ENCODE measurements around the gene KIF21A.

Gene KIF21A

GRCh38 chr12:39341761-39342160 lies 101.2 kb downstream of the KIF21A start:
- Mint-ChIP-seq H3K27me3 (no peaks in the 10 kb centered on the region), H3K4me1 (ENCODE audit: low read depth in 2 of 2) (no peaks in the 10 kb centered on the region), H3K9me3 (no peaks in the 10 kb centered on the region), H3K4me3 (no peak overlapping the region), H3K27ac (peak overlapping the region in 1 of 2 donors; percentile 7), H3K36me3 (ENCODE audit: insufficient read depth) (peaks cover 23% of the 10 kb centered on the region)
- no peak for ATAC-seq (replicated peaks)
- no peak for DNase-seq

DNA sequence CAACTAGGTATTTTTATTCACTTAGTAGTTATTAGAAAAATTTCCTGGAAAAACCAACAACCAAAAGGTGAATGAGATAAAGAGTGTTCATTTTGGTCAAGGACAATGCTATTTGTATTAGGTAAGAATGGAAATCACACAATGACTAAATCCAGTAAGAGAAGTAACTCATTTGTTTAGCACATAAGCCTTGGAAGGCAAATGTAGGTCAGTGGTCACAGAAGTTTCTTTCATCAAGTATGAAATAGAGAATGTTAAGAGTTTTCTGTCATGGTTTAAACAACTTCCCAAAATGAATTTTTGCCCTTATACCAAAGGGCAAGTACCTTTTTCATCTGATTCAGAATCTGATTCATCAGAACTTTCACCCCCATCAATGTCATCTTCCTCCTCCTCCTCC lies 101.7 kb downstream of the KIF21A start:
- DNase-seq = no peak
- ATAC-seq (replicated peaks) = no peak

GRCh38 chr12:39332661-39333175 lies 110.2 kb downstream of the KIF21A start:
- ATAC-seq (replicated peaks) (no peak), DNase-seq (no peak)
- H3K27me3 Mint-ChIP-seq = no peaks in the 10 kb centered on the region
- H3K27ac Mint-ChIP-seq = peak overlapping the region; percentile 91 to 98
- H3K4me3 Mint-ChIP-seq = peak overlapping the region; percentile 76 to 77
- peaks cover 7% of the 10 kb centered on the region for H3K36me3 Mint-ChIP-seq (ENCODE audit: insufficient read depth)
- H3K4me1 Mint-ChIP-seq (ENCODE audit: low read depth in 2 of 2) = peaks cover 11 to 30% of the 10 kb centered on the region in 2 donors
- H3K9me3 Mint-ChIP-seq = no peaks in the 10 kb centered on the region

More for the DNA sequence above, 101.7 kb downstream of the KIF21A start:
- H3K4me3 Mint-ChIP-seq = no peak overlapping the region
- H3K4me1 Mint-ChIP-seq (ENCODE audit: low read depth in 2 of 2) = no peaks in the 10 kb centered on the region
- H3K27ac Mint-ChIP-seq = peak overlapping the region in 1 of 2 donors; percentile 7
- no peaks in the 10 kb centered on the region for H3K9me3 Mint-ChIP-seq
- H3K36me3 Mint-ChIP-seq (ENCODE audit: insufficient read depth) = peaks cover 21% of the 10 kb centered on the region
- H3K27me3 Mint-ChIP-seq = no peaks in the 10 kb centered on the region

DNA sequence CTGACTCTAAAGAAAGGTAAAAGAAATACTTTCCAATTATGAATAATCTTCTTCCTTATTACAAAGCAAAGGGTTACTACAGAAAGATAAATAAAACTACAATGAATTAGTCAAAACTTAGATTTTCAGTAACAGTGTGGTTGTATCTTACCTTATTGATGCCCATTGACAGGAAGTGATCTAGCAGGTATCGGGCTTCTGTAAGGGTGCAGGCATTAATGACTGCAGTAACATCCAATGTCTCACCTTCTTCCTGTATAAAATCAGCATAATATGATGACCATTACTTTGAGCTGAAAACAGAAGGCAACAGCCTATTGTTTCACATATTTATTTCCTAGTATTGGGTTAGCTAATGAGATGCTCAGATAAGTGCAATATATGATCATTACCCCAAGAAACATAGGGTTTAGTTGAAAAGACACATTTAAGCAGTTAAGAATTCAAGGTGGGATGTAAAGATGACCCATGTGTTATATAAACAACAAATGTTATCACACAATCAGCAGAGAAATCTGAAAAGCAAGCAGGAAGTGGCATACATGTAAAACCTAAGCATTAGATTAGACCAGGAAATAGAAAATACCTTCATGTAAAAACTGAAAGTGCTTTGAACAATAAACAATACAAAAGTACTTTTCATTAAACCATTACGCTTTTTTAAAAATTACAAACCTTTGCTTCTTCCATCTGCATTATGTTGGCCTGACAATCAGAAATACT lies 111.2 kb downstream of the KIF21A start:
- Mint-ChIP-seq H3K36me3 (ENCODE audit: insufficient read depth) (peaks cover 7% of the 10 kb centered on the region), H3K4me3 (peak overlapping the region; percentile 76 to 77), H3K4me1 (ENCODE audit: low read depth in 2 of 2) (peaks cover 11 to 33% of the 10 kb centered on the region in 2 donors), H3K27ac (peak overlapping the region; percentile 91 to 98), H3K9me3 (no peaks in the 10 kb centered on the region), H3K27me3 (no peaks in the 10 kb centered on the region)
- DNase-seq = no peak
- peak; percentile 86 for ATAC-seq (replicated peaks)

- peaks cover 11 to 33% of the 10 kb centered on the region in 2 donors for H3K4me1 Mint-ChIP-seq (ENCODE audit: low read depth in 2 of 2)
- H3K4me3 Mint-ChIP-seq = peak overlapping the region in 1 of 2 donors; percentile 77
- no peak for DNase-seq
- no peaks in the 10 kb centered on the region for H3K9me3 Mint-ChIP-seq
- H3K36me3 Mint-ChIP-seq (ENCODE audit: insufficient read depth) = peaks cover 10% of the 10 kb centered on the region
- H3K27ac Mint-ChIP-seq = peak overlapping the region in 1 of 2 donors; percentile 72
- no peak for ATAC-seq (replicated peaks)
- H3K27me3 Mint-ChIP-seq = no peaks in the 10 kb centered on the region
These were observed 113.0 kb downstream of the KIF21A start for GRCh38 chr12:39329876-39330275.

DNA sequence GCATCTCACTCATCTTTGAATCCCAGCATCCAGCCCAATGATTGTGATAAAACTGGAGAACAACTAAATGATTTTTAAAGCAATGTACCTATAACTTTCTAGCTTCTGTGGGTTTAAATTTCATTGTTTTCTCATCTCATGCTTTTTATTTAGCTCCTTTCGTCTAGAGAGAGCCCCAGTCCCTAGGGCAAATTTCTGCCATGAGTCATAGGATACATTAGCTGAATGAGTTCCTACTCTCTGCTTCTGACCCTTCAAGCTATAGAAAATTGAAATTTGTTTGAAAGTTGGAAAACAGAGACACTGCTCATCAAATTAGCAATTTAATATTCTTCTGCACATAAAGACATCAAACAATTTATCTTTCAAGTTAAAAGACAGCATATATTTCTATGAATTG lies 113.9 kb downstream of the KIF21A start:
- Mint-ChIP-seq H3K4me3 (peak overlapping the region in 1 of 2 donors; percentile 38), H3K4me1 (ENCODE audit: low read depth in 2 of 2) (peaks cover 11 to 33% of the 10 kb centered on the region in 2 donors), H3K27me3 (no peaks in the 10 kb centered on the region), H3K36me3 (ENCODE audit: insufficient read depth) (peaks cover 15% of the 10 kb centered on the region), H3K27ac (peak overlapping the region in 1 of 2 donors; percentile 72), H3K9me3 (no peaks in the 10 kb centered on the region)
- no peak for ATAC-seq (replicated peaks)
- DNase-seq = no peak

DNA sequence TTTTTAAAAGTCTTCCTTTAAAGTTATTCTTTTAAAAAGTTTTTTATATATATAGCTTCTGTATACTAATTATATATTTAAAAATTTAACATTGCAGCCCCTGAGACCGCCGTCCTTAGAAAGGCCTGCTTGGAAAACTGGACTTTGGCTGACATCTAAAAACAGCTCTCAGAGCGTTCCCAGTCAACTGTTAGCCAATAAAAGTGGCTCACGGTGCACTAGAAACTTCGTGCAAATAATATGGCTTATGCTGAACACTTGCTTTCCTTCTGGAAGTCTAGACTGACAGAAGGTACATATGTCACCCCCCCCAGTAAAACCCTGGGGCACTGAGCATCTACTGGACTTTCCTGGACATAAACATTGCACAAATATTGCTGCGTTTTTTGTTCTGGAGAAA lies 115.0 kb downstream of the KIF21A start:
- H3K4me3 Mint-ChIP-seq = no peak overlapping the region
- no peak for ATAC-seq (replicated peaks)
- no peaks in the 10 kb centered on the region for H3K27me3 Mint-ChIP-seq
- H3K36me3 Mint-ChIP-seq (ENCODE audit: insufficient read depth) = peaks cover 15% of the 10 kb centered on the region
- H3K9me3 Mint-ChIP-seq = no peaks in the 10 kb centered on the region
- peaks cover 11 to 33% of the 10 kb centered on the region in 2 donors for H3K4me1 Mint-ChIP-seq (ENCODE audit: low read depth in 2 of 2)
- H3K27ac Mint-ChIP-seq = peak overlapping the region in 1 of 2 donors; percentile 82
- DNase-seq = no peak

DNA sequence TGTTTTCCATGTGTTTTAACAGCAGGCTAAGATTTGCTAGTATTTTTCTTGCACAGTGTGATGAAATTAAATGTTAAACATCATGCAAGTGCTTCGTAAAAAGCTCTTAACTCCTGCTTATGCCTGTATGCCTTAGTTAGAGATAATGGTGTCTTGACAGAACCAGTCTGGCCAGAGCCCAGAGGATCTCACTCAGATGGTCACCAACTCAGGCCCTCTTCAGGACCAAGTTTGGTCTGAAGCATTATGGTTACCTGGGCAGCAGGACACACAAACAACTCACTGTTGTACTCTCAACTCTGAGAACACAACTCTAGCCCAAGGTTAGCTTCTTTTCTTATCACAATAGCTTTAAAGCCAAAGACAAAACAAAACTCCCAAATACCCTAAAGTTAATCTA lies 115.4 kb downstream of the KIF21A start:
- Mint-ChIP-seq H3K27me3 (no peaks in the 10 kb centered on the region), H3K36me3 (ENCODE audit: insufficient read depth) (peaks cover 15% of the 10 kb centered on the region), H3K9me3 (no peaks in the 10 kb centered on the region), H3K4me1 (ENCODE audit: low read depth in 2 of 2) (peaks cover 11 to 31% of the 10 kb centered on the region in 2 donors), H3K27ac (peak overlapping the region in 1 of 2 donors; percentile 82), H3K4me3 (no peak overlapping the region)
- ATAC-seq (replicated peaks) (no peak), DNase-seq (no peak)

DNA sequence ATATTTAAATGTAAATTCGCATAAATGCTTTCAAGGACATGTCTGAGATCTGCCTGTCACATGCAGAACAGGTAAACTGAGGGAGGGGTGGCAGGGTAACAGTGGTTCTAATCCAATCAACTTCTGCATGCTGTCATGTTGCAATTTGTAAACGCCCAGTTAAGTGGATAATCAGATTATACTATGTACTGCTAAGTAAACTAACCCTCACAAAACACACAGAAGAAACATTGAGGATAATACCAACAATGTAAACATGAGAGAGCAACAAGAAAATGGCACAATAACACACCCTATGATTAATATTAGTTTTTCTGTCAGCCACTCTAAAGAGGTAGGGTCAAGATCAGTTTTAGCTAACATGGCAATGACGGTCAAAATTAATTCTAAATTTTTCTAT lies 123.7 kb downstream of the KIF21A start:
- H3K27me3 Mint-ChIP-seq = no peaks in the 10 kb centered on the region
- H3K27ac Mint-ChIP-seq = no peak overlapping the region

GRCh38 chr12:39314547-39314946 lies 128.4 kb downstream of the KIF21A start:
- Mint-ChIP-seq H3K9me3 (no peaks in the 10 kb centered on the region), H3K36me3 (ENCODE audit: insufficient read depth) (peaks cover 20% of the 10 kb centered on the region), H3K27me3 (no peaks in the 10 kb centered on the region), H3K4me3 (no peak overlapping the region), H3K4me1 (ENCODE audit: low read depth in 2 of 2) (peaks cover 3 to 9% of the 10 kb centered on the region in 2 donors), H3K27ac (no peak overlapping the region)
- no peak for DNase-seq
- ATAC-seq (replicated peaks) = no peak

More for the DNA sequence above, 123.7 kb downstream of the KIF21A start:
- ATAC-seq (replicated peaks) (no peak), DNase-seq (no peak)
- Mint-ChIP-seq H3K36me3 (ENCODE audit: insufficient read depth) (peaks cover 20% of the 10 kb centered on the region), H3K4me1 (ENCODE audit: low read depth in 2 of 2) (peaks cover 3% of the 10 kb centered on the region in 2 donors), H3K9me3 (no peaks in the 10 kb centered on the region), H3K4me3 (no peak overlapping the region)

DNA sequence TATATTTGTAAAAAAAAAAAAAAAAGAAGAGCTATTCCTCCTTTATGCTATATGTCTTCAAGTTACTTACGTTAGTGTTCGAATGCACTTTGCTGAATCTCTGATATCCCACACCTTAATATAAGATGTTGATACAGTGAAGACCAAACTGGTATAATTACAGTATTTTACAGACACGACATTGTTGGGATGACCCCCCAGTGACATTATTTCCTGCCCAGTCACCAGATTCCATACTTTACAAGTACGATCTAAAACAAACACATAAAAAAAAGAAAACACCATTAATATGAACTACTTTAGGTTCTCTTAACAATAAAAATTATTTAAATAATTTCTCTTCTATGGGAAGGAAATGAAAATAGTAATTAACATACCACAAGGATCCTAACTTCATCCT lies 133.4 kb downstream of the KIF21A start:
- Mint-ChIP-seq H3K4me1 (ENCODE audit: low read depth in 2 of 2) (peaks cover 0 to 5% of the 10 kb centered on the region in 2 donors), H3K27ac (no peak overlapping the region), H3K36me3 (ENCODE audit: insufficient read depth) (peaks cover 27% of the 10 kb centered on the region), H3K4me3 (no peak overlapping the region), H3K9me3 (no peaks in the 10 kb centered on the region), H3K27me3 (no peaks in the 10 kb centered on the region)
- ATAC-seq (replicated peaks) (no peak), DNase-seq (no peak)

DNA sequence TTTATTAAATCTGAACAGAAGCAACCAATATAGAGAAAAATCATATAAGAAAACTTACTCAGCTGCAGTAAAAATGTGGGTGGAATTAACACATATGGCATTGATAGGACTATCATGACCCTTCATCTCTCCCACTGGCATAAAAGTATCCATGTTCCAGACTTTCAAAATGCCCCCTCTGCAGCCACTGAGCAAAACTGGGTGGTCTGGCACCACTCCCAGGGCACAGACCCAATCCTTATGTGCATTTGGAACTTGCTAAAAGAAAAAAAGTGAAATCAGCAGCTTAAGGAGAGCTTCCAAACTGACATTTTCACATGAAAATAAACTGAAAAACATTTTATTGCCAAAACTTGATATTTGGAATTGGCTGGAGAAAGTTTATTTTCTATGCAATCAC lies 141.5 kb downstream of the KIF21A start:
- Mint-ChIP-seq H3K27me3 (no peaks in the 10 kb centered on the region), H3K9me3 (peaks cover 0 to 2% of the 10 kb centered on the region in 2 donors), H3K4me3 (no peak overlapping the region), H3K36me3 (ENCODE audit: insufficient read depth) (peaks cover 22% of the 10 kb centered on the region), H3K4me1 (ENCODE audit: low read depth in 2 of 2) (peaks cover 0 to 7% of the 10 kb centered on the region in 2 donors), H3K27ac (no peak overlapping the region)
- no peak for DNase-seq
- no peak for ATAC-seq (replicated peaks)

GRCh38 chr12:39300799-39301198 lies 142.1 kb downstream of the KIF21A start:
- H3K36me3 Mint-ChIP-seq (ENCODE audit: insufficient read depth) = peaks cover 25% of the 10 kb centered on the region

GRCh38 chr12:39297891-39298290 lies 145.0 kb downstream of the KIF21A start:
- Mint-ChIP-seq H3K9me3 (peaks cover 0 to 2% of the 10 kb centered on the region in 2 donors), H3K36me3 (ENCODE audit: insufficient read depth) (peaks cover 10% of the 10 kb centered on the region)
- ATAC-seq (replicated peaks) = no peak

More at GRCh38 chr12:39300799-39301198, 142.1 kb downstream of the KIF21A start:
- Mint-ChIP-seq H3K4me3 (no peak overlapping the region), H3K9me3 (peaks cover 0 to 2% of the 10 kb centered on the region in 2 donors), H3K27me3 (no peaks in the 10 kb centered on the region), H3K4me1 (ENCODE audit: low read depth in 2 of 2) (peaks cover 0 to 9% of the 10 kb centered on the region in 2 donors), H3K27ac (no peak overlapping the region)
- DNase-seq (no peak), ATAC-seq (replicated peaks) (no peak)

More at GRCh38 chr12:39297891-39298290, 145.0 kb downstream of the KIF21A start:
- Mint-ChIP-seq H3K4me1 (ENCODE audit: low read depth in 2 of 2) (peaks cover 0 to 9% of the 10 kb centered on the region in 2 donors), H3K4me3 (no peak overlapping the region), H3K27me3 (no peaks in the 10 kb centered on the region), H3K27ac (no peak overlapping the region)
- DNase-seq = no peak

Data from effector memory CD8-positive, alpha-beta T cell (primary cell).